IPS-18a (cell line): ENCODE measurements around the gene PLA2G12A.
"Not testable (repeated sequence)": the region's sequence is repeated elsewhere in the genome, so short reads cannot be mapped to it uniquely, and the experiment has no call there.

Source experiments
- H3K27ac ChIP-seq: one replicate; pipeline ENCODE4 v1.5.1; 2013; ENCODE audit warnings: low read length
- H3K27me3 ChIP-seq: one replicate; pipeline ENCODE4 v1.6.1; 2013; ENCODE audit warnings: mild to moderate bottlenecking, low read length; ENCODE audit not compliant: control insufficient read depth, insufficient read depth
- H3K36me3 ChIP-seq: one replicate; pipeline ENCODE4 v1.6.1; 2013; ENCODE audit warnings: low read depth, low read length; ENCODE audit not compliant: control insufficient read depth
- H3K4me1 ChIP-seq: one replicate; pipeline ENCODE4 v1.6.1; 2013; ENCODE audit warnings: low read depth, low read length; ENCODE audit not compliant: control insufficient read depth
- H3K4me3 ChIP-seq: one replicate; pipeline ENCODE4 v1.5.1; 2013; ENCODE audit warnings: low read length
- H3K9ac ChIP-seq: one replicate; pipeline ENCODE4 v1.6.1; 2013; ENCODE audit warnings: mild to moderate bottlenecking, low read length, moderate library complexity
- H3K9me3 ChIP-seq: one replicate; pipeline ENCODE4 v1.6.1; 2013; ENCODE audit warnings: low read depth, low read length; ENCODE audit not compliant: control insufficient read depth

The PLA2G12A gene

DNA sequence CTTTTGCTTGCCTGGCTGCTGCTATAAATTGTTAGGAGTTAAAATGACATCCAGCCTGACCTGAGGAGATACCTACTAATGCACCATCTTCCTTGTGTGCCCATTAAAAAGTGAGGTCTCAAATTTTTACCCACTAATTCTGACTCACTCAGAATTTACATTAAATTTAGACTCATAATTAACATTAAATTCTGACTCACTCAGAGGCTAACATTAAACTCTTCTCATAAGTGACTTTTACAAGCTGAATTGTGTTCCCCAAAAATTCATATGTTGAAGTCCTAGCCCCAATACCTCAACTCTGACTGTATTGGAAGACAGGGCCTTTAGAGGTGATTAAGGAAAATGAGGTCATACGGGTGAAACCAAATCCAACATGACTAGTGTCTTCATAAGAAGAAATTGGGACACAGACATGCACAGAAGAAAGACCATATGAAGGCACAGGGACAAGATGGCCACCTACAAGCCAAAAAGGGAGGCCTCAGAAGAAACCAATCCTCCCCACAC, 38.4 kb downstream of the PLA2G12A start:
- Histone ChIP-seq H3K36me3 (peaks cover 32% of the 10 kb centered on the region), H3K27me3 (no peaks in the 10 kb centered on the region), H3K4me1 (no peaks in the 10 kb centered on the region), H3K9me3 (no peaks in the 10 kb centered on the region), H3K27ac (no peak overlapping the region), H3K4me3 (no peak overlapping the region), H3K9ac (no peak overlapping the region)

DNA sequence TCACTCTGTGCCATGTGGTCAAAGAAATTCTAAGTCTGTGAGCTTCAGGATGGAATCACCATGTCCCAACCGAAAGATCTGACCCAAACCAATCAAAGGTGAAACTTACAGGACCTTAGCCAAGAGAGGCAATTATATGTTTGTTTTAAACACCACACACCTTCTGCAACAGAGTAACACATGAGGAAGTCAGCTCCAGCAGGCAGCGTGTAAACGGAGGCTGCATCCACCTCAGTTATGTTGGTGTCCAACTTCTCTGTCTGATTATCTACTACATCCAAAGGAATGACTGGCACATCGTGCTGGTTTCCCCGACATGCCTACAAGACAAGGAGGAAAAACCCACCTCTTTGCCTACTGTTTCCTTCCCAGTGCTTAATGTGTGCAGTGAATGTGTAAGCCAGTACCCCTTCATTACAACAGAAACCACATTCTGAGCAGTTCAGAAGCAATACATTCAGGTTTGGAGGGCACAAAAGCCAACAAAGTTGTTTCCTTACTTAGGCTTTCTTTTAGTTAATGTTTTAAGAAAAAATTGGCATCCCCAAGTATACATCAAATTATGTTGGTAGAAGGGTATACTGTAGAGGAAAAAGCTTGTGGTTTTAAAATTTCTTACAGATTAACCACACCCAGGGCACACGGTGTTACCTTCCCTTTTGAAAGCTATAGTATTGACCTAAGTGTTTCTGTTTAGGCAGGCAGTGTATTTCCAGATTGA, 39.0 kb downstream of the PLA2G12A start:
- Histone ChIP-seq H3K27me3 (no peaks in the 10 kb centered on the region), H3K9ac (no peak overlapping the region), H3K4me3 (no peak overlapping the region), H3K36me3 (peaks cover 27% of the 10 kb centered on the region), H3K9me3 (no peaks in the 10 kb centered on the region), H3K27ac (no peak overlapping the region), H3K4me1 (no peaks in the 10 kb centered on the region)

DNA sequence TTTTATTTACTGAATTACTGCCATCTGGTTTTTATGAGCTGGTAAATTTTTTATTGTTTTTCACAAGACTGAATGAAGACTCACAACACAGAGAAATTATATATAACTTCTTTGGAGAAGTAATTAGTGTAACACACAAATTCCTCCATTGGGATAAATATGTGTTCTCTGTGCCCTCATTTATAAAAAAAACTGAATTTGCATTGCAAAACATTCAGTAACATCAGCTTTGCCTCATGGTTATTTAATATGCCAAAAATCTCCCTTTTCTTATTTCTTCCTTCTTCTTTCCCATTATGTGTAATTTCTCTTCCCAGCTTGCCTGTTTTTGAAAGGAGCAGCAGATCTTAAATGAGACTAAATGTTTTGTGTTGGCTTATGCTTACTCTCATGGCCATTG, 45.1 kb downstream of the PLA2G12A start:
- Histone ChIP-seq H3K9me3 (no peaks in the 10 kb centered on the region), H3K9ac (no peak overlapping the region), H3K27ac (no peak overlapping the region), H3K4me1 (peaks cover 23% of the 10 kb centered on the region), H3K4me3 (no peak overlapping the region), H3K36me3 (no peaks in the 10 kb centered on the region), H3K27me3 (no peaks in the 10 kb centered on the region)

DNA sequence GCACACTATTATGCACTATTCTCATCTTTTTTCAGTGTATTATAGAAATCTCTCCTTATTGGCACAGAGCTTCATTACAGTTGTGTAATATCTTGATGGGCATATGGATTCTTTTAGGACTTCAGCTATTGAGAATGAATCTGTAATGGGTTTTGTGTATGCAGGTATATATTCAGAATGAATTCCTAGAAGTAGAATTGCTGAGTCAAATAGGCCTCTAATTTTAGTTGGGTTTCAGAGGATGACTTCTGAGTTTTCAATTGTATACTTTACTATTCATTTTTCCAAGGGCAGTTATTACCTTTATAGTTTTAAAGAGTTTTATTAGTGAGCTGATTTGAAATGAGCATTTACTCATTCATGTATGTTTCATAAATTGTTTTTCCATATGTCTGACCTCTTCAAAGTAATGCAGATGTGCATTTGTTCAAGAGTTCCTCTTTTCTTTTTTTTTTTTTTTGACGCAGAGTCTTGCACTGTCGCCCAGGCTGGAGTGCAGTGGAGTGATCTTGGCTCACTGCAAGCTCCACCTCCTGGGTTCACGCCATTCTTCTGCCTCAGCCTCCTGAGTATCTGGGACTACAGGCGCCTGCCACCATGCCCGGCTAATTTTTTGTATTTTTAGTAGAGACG, 46.1 kb downstream of the PLA2G12A start:
- no peak overlapping the region for H3K27ac ChIP-seq
- H3K9me3 ChIP-seq, result no peaks in the 10 kb centered on the region
- peaks cover 23% of the 10 kb centered on the region for H3K4me1 ChIP-seq
- no peaks in the 10 kb centered on the region for H3K27me3 ChIP-seq
- no peak overlapping the region for H3K4me3 ChIP-seq
- no peaks in the 10 kb centered on the region for H3K36me3 ChIP-seq
- no peak overlapping the region for H3K9ac ChIP-seq

DNA sequence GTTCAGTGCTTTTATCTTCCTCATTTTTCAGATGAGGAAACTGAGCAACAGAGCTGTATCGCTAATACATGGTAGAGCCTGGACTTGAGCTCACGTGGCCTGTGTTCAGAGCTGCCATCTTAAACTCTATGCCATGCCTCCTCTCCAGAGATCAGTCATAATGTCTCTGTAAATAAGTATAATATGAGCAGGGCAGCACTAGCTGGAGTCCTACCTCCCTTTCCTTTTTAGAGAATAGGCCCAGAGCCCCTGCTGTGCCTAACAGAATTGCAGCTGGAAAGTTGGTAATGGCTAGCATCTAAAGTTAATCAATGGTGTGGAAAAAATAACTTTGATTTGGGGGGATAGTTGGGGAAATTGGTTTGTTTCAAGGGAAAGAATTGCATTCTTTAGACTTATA, 47.0 kb downstream of the PLA2G12A start:
- no peaks in the 10 kb centered on the region for H3K9me3 ChIP-seq
- H3K4me1 ChIP-seq, result peaks cover 23% of the 10 kb centered on the region
- no peak overlapping the region for H3K9ac ChIP-seq
- no peaks in the 10 kb centered on the region for H3K36me3 ChIP-seq
- no peak overlapping the region for H3K27ac ChIP-seq
- H3K27me3 ChIP-seq, result no peaks in the 10 kb centered on the region
- H3K4me3 ChIP-seq, result peak overlapping the region; percentile 21

DNA sequence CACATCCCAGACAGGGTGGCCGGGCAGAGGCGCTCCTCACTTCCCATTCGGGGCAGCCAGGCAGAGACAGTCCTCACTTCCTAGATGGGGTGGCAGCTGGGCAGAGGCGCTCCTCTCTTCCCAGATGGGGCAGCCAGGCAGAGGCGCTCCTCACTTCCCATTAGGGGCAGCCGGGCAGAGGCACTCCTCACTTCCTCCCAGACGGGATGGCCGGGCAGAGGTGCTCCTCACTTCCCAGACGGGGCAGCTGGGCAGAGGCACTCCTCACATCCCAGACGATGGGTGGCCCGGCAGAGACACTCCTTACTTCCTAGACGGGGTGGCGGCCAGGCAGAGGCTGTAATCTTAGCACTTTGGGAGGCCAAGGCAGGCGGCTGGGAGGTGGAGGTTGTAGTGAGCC, 50.9 kb downstream of the PLA2G12A start:
- not testable (repeated sequence) for H3K9me3 ChIP-seq, H3K36me3 ChIP-seq, H3K27me3 ChIP-seq, H3K9ac ChIP-seq, H3K4me3 ChIP-seq, H3K27ac ChIP-seq
- H3K4me1 ChIP-seq, result peaks cover 23% of the 10 kb centered on the region

DNA sequence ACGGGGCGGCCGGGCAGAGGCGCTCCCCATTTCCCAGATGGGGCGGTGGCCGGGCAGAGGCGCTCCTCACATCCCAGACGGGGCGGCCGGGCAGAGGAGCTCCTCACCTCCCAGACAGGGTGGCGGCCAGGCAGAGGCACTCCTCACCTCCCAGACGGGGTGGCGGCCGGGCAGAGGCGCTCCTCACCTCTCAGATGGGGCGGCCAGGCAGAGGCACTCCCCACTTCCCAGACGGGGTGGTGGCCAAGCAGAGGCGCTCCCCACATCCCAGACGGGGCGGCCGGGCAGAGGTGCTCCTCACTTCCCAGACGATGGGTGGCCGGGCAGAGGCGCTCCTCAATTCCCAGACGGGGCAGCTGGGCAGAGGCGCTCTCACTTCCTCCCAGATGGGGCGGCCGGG, 51.4 kb downstream of the PLA2G12A start:
- not testable (repeated sequence) for H3K9ac ChIP-seq, H3K27ac ChIP-seq, H3K36me3 ChIP-seq, H3K4me3 ChIP-seq, H3K9me3 ChIP-seq, H3K27me3 ChIP-seq
- peaks cover 22% of the 10 kb centered on the region for H3K4me1 ChIP-seq

DNA sequence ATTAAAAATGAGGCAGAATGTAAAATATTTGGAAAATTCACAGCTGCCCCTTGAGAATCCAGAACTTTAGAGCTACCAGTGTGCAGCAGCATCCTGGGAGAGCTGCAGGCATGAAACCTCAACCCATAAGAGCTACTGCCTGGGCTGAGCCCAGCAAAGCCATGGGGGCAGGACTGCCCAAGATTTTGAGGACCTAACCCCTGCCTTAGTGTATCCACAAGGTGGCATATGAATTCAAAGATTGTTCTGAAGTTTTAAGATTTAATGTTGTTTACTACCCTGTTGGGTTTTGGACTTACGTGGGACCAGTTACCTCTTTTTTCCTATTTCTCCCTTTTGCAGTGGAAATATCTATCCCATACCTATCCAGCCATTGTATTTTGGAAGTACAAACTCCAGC, 53.0 kb downstream of the PLA2G12A start:
- Histone ChIP-seq H3K4me3 (no peak overlapping the region), H3K9ac (no peak overlapping the region), H3K27ac (no peak overlapping the region), H3K4me1 (peaks cover 6% of the 10 kb centered on the region), H3K9me3 (no peaks in the 10 kb centered on the region), H3K27me3 (no peaks in the 10 kb centered on the region), H3K36me3 (no peaks in the 10 kb centered on the region)

DNA sequence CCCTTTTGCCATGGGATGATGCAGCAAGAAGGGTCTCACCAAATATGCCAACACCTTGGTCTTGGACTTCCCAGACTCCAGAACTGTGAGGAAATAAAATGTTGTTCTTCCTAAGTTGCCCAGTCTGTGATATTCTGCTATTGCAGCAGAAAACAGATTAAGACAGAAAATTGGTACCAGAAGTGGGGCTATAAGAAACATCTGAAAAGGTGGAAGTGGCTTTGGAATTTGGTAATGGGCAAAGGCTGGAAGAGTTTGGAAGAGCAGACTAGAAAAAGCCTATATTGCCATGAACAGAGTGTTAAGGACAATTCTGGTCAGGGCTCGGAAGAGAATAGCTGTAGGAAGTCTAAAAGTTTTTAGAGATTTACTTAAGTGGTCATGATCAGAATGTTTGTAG, 54.0 kb downstream of the PLA2G12A start:
- no peaks in the 10 kb centered on the region for H3K9me3 ChIP-seq
- no peaks in the 10 kb centered on the region for H3K36me3 ChIP-seq
- no peak overlapping the region for H3K27ac ChIP-seq
- H3K4me3 ChIP-seq, result no peak overlapping the region
- H3K27me3 ChIP-seq, result no peaks in the 10 kb centered on the region
- no peak overlapping the region for H3K9ac ChIP-seq
- no peaks in the 10 kb centered on the region for H3K4me1 ChIP-seq

DNA sequence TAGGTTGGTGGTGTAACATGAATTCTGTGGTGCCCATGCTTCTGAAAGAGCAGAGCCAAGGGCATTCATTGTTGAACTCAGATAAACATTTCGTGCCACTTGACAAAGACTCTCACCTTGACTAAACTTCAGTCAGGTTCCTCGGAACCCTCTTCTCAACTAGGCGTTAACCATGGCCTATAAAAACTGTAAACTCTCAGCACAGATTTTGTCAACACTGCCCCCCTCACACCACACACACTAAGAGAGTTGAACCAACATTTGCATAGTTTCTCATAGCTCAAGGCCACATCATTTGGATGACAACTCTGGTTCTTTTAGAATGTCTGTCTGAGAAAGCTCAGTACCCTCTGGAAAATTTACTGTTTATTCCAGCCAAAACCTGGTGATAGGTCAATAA, 54.7 kb downstream of the PLA2G12A start:
- Histone ChIP-seq H3K36me3 (no peaks in the 10 kb centered on the region), H3K9me3 (no peaks in the 10 kb centered on the region), H3K4me1 (no peaks in the 10 kb centered on the region), H3K27me3 (no peaks in the 10 kb centered on the region), H3K4me3 (no peak overlapping the region), H3K27ac (no peak overlapping the region), H3K9ac (no peak overlapping the region)

DNA sequence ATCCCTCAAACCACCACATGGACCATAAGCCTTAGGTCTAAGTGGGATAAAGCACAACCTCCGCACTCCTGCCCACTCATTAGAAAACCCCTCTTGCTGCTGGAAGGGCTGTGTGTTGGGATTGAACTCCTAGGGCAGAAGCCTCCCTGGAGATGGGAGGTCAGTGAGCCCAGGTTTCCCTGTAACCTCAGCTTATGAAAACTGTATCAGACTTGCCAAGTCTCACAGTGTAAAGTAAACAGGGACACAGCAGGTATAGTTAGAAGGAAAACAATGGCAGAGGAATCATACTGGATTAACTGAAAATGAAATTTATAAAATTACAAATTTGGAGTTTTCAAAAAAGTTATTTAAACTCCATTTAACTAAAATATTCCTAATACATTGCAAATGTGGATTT, 56.6 kb downstream of the PLA2G12A start:
- no peaks in the 10 kb centered on the region for H3K36me3 ChIP-seq
- no peaks in the 10 kb centered on the region for H3K27me3 ChIP-seq
- no peak overlapping the region for H3K4me3 ChIP-seq
- no peaks in the 10 kb centered on the region for H3K9me3 ChIP-seq
- H3K9ac ChIP-seq, result no peak overlapping the region
- no peak overlapping the region for H3K27ac ChIP-seq
- H3K4me1 ChIP-seq, result no peaks in the 10 kb centered on the region
